ENCODE results near the gene CDKAL1.

DNA sequence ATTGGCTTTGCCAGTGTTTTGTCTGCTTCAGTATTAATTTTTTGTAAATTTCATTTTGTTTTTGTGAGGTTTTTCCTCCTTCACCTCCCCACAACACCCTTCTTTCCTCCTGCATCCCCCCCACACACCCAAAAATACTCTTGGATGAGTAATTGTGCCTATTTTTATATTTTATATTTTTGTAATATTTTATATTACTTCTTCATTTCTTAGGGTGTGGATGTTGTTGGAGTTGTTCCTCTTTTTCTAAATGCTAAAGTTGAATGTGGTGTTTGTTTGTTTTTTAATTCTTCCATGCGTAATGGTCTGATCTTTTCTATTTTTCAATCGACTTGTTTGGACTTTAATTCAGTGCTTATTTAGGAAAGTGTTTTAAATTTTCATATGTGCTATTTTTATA lies 638.8 kb downstream of the CDKAL1 start:
- TF ChIP-seq POLR2AphosphoS5 (IDR thresholded peaks at IDR 0.05) (no peak), CTCF (IDR thresholded peaks at IDR 0.05) (no peak), POLR2A (IDR thresholded peaks at IDR 0.05) (no peak)
